H9 (cell line): ENCODE measurements around the gene RNU2-63P. TPM values are rescaled to one million over a fixed set of nuclear protein-coding genes. Genes with fewer than 3 reads are reported as not detected.

ENCODE experiments used
- DNase-seq: peaks from one replicate; pipeline ENCODE4 v3.0.0-alpha.2; 2017
- H2AFZ ChIP-seq: one replicate; pipeline ENCODE4 v1.6.1; 2013; ENCODE audit warnings: mild to moderate bottlenecking, low read length, control low read depth, moderate library complexity
- H2AK5ac ChIP-seq: 2 replicates; pipeline ENCODE4 v1.6.1; 2013; ENCODE audit warnings: low read length, control low read depth, mixed read lengths; ENCODE audit not compliant: insufficient read length
- H2BK120ac ChIP-seq: one replicate; pipeline ENCODE4 v1.6.1; 2013; ENCODE audit warnings: low read depth, mild to moderate bottlenecking, low read length, control low read depth, inconsistent platforms; ENCODE audit not compliant: poor library complexity, severe bottlenecking
- H2BK12ac ChIP-seq: 2 replicates; pipeline ENCODE4 v1.6.1; 2013; ENCODE audit warnings: low read length, control low read depth, mixed read lengths, low read depth; ENCODE audit not compliant: insufficient read length
- H2BK15ac ChIP-seq: 2 replicates; pipeline ENCODE4 v1.6.1; 2013; ENCODE audit warnings: low read depth, low read length, control low read depth
- H2BK20ac ChIP-seq: one replicate; pipeline ENCODE4 v1.6.1; 2013; ENCODE audit warnings: low read depth, mild to moderate bottlenecking, low read length, control low read depth, inconsistent platforms; ENCODE audit not compliant: poor library complexity, severe bottlenecking
- H2BK5ac ChIP-seq: 2 replicates; pipeline ENCODE4 v1.6.1; 2013; ENCODE audit warnings: low read length, control low read depth, mixed read lengths; ENCODE audit not compliant: insufficient read length
- H3K14ac ChIP-seq: 2 replicates; pipeline ENCODE4 v1.6.1; 2013; ENCODE audit warnings: low read length, control low read depth; ENCODE audit not compliant: insufficient read depth
- H3K18ac ChIP-seq: 2 replicates; pipeline ENCODE4 v1.6.1; 2013; ENCODE audit warnings: low read depth, mild to moderate bottlenecking, mixed read lengths, low read length, control low read depth; ENCODE audit not compliant: insufficient read length
- H3K23ac ChIP-seq: 2 replicates; pipeline ENCODE4 v1.6.1; 2013; ENCODE audit warnings: low read length, control low read depth, mixed read lengths, low read depth; ENCODE audit not compliant: insufficient read length
- H3K23me2 ChIP-seq: 2 replicates; pipeline ENCODE4 v1.6.1; 2013; ENCODE audit warnings: low read depth, mild to moderate bottlenecking, mixed read lengths, low read length, control low read depth; ENCODE audit not compliant: insufficient read length, poor library complexity, severe bottlenecking
- H3K27ac ChIP-seq: 2 replicates; pipeline ENCODE4 v1.5.1; 2013; ENCODE audit warnings: low read length, control low read depth, mixed read lengths, low read depth; ENCODE audit not compliant: insufficient read length
- H3K27me3 ChIP-seq: 2 replicates; pipeline ENCODE4 v1.6.1; 2013; ENCODE audit warnings: low read length, control low read depth, inconsistent platforms; ENCODE audit not compliant: insufficient read depth
- H3K4ac ChIP-seq: 2 replicates; pipeline ENCODE4 v1.6.1; 2013; ENCODE audit warnings: low read depth, mild to moderate bottlenecking, control low read depth, inconsistent platforms, low read length, moderate library complexity
- H3K4me1 ChIP-seq: 2 replicates; pipeline ENCODE4 v1.6.1; 2013; ENCODE audit warnings: low read length, control low read depth, inconsistent platforms; ENCODE audit not compliant: insufficient read depth
- H3K4me2 ChIP-seq: 2 replicates; pipeline ENCODE4 v1.6.1; 2013; ENCODE audit warnings: low read length, control low read depth, mixed read lengths; ENCODE audit not compliant: insufficient read length, insufficient read depth
- H3K56ac ChIP-seq: 2 replicates; pipeline ENCODE4 v1.6.1; 2013; ENCODE audit warnings: low read depth, mild to moderate bottlenecking, mixed read lengths, low read length, control low read depth; ENCODE audit not compliant: insufficient read length
- H3K79me1 ChIP-seq: 2 replicates; pipeline ENCODE4 v1.6.1; 2013; ENCODE audit warnings: low read depth, mild to moderate bottlenecking, moderate library complexity, low read length, control low read depth, inconsistent platforms; ENCODE audit not compliant: insufficient read depth, poor library complexity, severe bottlenecking
- H3K79me2 ChIP-seq: 2 replicates; pipeline ENCODE4 v1.6.1; 2013; ENCODE audit warnings: low read length, control low read depth, inconsistent platforms; ENCODE audit not compliant: insufficient read depth
- H3K9ac ChIP-seq: 2 replicates; pipeline ENCODE4 v1.6.1; 2013; ENCODE audit warnings: low read length, control low read depth, mixed read lengths; ENCODE audit not compliant: insufficient read length; ENCODE audit errors: extremely low read depth
- H3K9me3 ChIP-seq: one replicate; pipeline ENCODE4 v1.6.1; 2013; ENCODE audit warnings: low read depth, low read length, inconsistent platforms; ENCODE audit not compliant: control insufficient read depth
- H3T11ph ChIP-seq: one replicate; pipeline ENCODE4 v1.6.1; 2013; ENCODE audit warnings: mild to moderate bottlenecking, low read length, control low read depth, inconsistent platforms
- H4K20me1 ChIP-seq: one replicate; pipeline ENCODE4 v1.6.1; 2013; ENCODE audit not compliant: control insufficient read depth, insufficient read length, insufficient read depth
- H4K5ac ChIP-seq: 2 replicates; pipeline ENCODE4 v1.6.1; 2013; ENCODE audit warnings: low read depth, mild to moderate bottlenecking, mixed read lengths, low read length, control low read depth; ENCODE audit not compliant: insufficient read length
- H4K8ac ChIP-seq: replicated peaks from 2 replicates; pipeline ENCODE4 v1.6.1; 2013; ENCODE audit warnings: low read length, control low read depth, mixed read lengths, low read depth; ENCODE audit not compliant: insufficient read length
- H4K91ac ChIP-seq: 2 replicates; pipeline ENCODE4 v1.6.1; 2013; ENCODE audit warnings: low read depth, mild to moderate bottlenecking, moderate library complexity, mixed read lengths, low read length, control low read depth; ENCODE audit not compliant: insufficient read length
- H3K27ac Mint-ChIP-seq, 3 experiments: 2 replicates in 2 of 3; 3 replicates in 1 of 3; pipeline ENCODE4 v1.8.0; 2020 to 2021; ENCODE audit warnings: mixed read lengths in 3 of 3, mild to moderate bottlenecking in 1 of 3, moderate library complexity in 1 of 3
- H3K27me3 Mint-ChIP-seq: 2 replicates; pipeline ENCODE4 v1.8.0; 2021; ENCODE audit warnings: low read depth, mild to moderate bottlenecking, moderate library complexity, mixed read lengths
- H3K36me3 Mint-ChIP-seq, 3 experiments: 2 replicates in 2 of 3; 3 replicates in 1 of 3; pipeline ENCODE4 v1.8.0; 2020 to 2021; ENCODE audit warnings: low read depth in 3 of 3, mixed read lengths in 3 of 3; ENCODE audit not compliant: insufficient read depth in 1 of 3
- H3K4me1 Mint-ChIP-seq, 2 experiments: 2 replicates each; pipeline ENCODE4 v1.8.0; 2020; ENCODE audit warnings: mixed read lengths in 2 of 2
- H3K4me3 Mint-ChIP-seq, 2 experiments: 2 replicates in 1 of 2; 3 replicates in 1 of 2; pipeline ENCODE4 v1.8.0; 2020 to 2021; ENCODE audit warnings: mild to moderate bottlenecking in 2 of 2, mixed read lengths in 2 of 2, moderate library complexity in 1 of 2
- H3K9me3 Mint-ChIP-seq, 2 experiments: 2 replicates in 1 of 2; 3 replicates in 1 of 2; pipeline ENCODE4 v1.8.0; 2020; ENCODE audit warnings: mild to moderate bottlenecking in 2 of 2, mixed read lengths in 2 of 2, moderate library complexity in 1 of 2
- WGBS: extraction: QIAGEN DNeasy Blood & Tissue Kit; methylation state at CpG from one replicate; pipeline ENCODE4 v1.1.7; 2013; ENCODE audit warnings: missing lambda C conversion rate, low lambda C conversion rate, mixed read lengths; ENCODE audit not compliant: insufficient read length; ENCODE audit errors: extremely low coverage; 5-methylcytosine and 5-hydroxymethylcytosine counted together
- total RNA-seq: library from RNA; stranded (reverse); gene quantifications from 2 replicates; pipeline ENCODE4 v1.2.1, GENCODE V29; 2021
- TF ChIP-seq, protein P1 (sequence below): fragments of 200-600 bp; sonication (generic); conservative IDR thresholded peaks from 3 replicates; pipeline ENCODE4 v1.8.0; 2021; ENCODE audit warnings: antibody characterized with exemption, mild to moderate bottlenecking

RNU2-63P gene
- total RNA-seq, 1 experiment from 2014 or later, result 31.1 TPM

- peak overlapping the region; percentile 39 for H3K18ac ChIP-seq
- Mint-ChIP-seq H3K9me3 (no peaks in the 10 kb centered on the region), H3K27ac (peak overlapping the region; percentile 11 to 52 (median 30); a peak in 4 of 7 replicates), H3K27me3 (no peaks in the 10 kb centered on the region), H3K4me1 (peaks cover 21 to 28% of the 10 kb centered on the region in 2 experiments), H3K36me3 (no peaks in the 10 kb centered on the region; a peak in 1 of 7 replicates), H3K4me3 (peak overlapping the region in 1 of 2 experiments; percentile 9; a peak in 1 of 5 replicates)
- H3K9me3 ChIP-seq, result no peaks in the 10 kb centered on the region
- H4K5ac ChIP-seq, result no peak overlapping the region
- no peak overlapping the region for H3K4ac ChIP-seq
- WGBS, result no CpG with 5 or more reads among the region's 34 CpGs
- H3K9ac ChIP-seq, result no peak overlapping the region
- no peak overlapping the region for H2BK15ac ChIP-seq
- no peaks in the 10 kb centered on the region for H3K79me2 ChIP-seq
- no peak overlapping the region for H3T11ph ChIP-seq
- no peaks in the 10 kb centered on the region for H3K27me3 ChIP-seq
- H4K8ac ChIP-seq, result no peak overlapping the region
- H3K23ac ChIP-seq, result no peak overlapping the region
- no peak overlapping the region for H2BK5ac ChIP-seq
- H2BK120ac ChIP-seq, result peak overlapping the region; percentile 74
- H3K27ac ChIP-seq, result no peak overlapping the region
- H2AK5ac ChIP-seq, result no peak overlapping the region
- H2BK20ac ChIP-seq, result no peak overlapping the region
- H3K79me1 ChIP-seq, result no peaks in the 10 kb centered on the region
- no peaks in the 10 kb centered on the region for H3K4me1 ChIP-seq
- TF ChIP-seq, protein P1, sequence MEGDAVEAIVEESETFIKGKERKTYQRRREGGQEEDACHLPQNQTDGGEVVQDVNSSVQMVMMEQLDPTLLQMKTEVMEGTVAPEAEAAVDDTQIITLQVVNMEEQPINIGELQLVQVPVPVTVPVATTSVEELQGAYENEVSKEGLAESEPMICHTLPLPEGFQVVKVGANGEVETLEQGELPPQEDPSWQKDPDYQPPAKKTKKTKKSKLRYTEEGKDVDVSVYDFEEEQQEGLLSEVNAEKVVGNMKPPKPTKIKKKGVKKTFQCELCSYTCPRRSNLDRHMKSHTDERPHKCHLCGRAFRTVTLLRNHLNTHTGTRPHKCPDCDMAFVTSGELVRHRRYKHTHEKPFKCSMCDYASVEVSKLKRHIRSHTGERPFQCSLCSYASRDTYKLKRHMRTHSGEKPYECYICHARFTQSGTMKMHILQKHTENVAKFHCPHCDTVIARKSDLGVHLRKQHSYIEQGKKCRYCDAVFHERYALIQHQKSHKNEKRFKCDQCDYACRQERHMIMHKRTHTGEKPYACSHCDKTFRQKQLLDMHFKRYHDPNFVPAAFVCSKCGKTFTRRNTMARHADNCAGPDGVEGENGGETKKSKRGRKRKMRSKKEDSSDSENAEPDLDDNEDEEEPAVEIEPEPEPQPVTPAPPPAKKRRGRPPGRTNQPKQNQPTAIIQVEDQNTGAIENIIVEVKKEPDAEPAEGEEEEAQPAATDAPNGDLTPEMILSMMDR, result no peak
- no peak overlapping the region for H4K91ac ChIP-seq
- peak overlapping the region; percentile 76; the same call in 1 of the 2 replicates for H3K14ac ChIP-seq
- no peaks in the 10 kb centered on the region for H3K23me2 ChIP-seq
- no peak overlapping the region for H2AFZ ChIP-seq
- peak; percentile 72 for DNase-seq
- no peak overlapping the region for H3K56ac ChIP-seq
- no peak overlapping the region for H3K4me2 ChIP-seq
- H2BK12ac ChIP-seq, result no peak overlapping the region
- H4K20me1 ChIP-seq, result no peaks in the 10 kb centered on the region
These were observed 13.1 kb downstream of the RNU2-63P start for GRCh38 chr2:88003074-88003755.
